Measurements from ENCODE around the gene VRK3. TPM values are rescaled to one million over a fixed set of nuclear protein-coding genes. Genes with fewer than 3 reads are reported as not detected.

The VRK3 gene
- polyA plus RNA-seq, 1 of the 3 experiments (the other 2 are of a cell fraction): 30.3 TPM

DNA sequence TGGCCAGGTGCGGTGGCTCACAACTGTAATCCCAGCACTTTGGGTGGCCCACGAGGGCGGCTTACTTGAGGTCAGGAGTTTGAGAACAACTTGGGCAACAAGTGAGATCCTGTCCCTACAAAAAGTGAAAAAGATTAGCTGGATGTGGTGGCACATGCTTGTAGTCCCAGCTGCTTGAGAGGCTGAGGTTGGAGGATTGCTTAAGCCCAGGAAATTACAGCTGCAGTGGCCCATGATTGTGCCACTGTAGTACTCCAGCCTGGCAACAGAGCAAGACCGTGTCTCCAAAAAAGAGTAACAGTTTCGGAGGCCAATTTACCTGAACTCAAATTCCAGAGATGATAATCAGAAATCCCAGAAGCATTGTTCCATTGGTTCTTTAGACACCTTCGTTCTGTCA, 5.1 kb upstream of the VRK3 start:
- peaks cover 23 to 41% of the 10 kb centered on the region in 2 experiments for H3K36me3 ChIP-seq (replicated peaks in 1 of 2; ENCODE audit: control insufficient read depth in 1 of 2, insufficient read depth in 2 of 2, low read length in 1 of 2)
- H3K27me3 ChIP-seq (ENCODE audit: insufficient read depth): no peaks in the 10 kb centered on the region
- H3K4me2 ChIP-seq: no peak overlapping the region
- H4K20me1 ChIP-seq (ENCODE audit: insufficient read depth): no peaks in the 10 kb centered on the region
- H3F3A ChIP-seq (replicated peaks; ENCODE audit: insufficient read depth): no peaks in the 10 kb centered on the region
- no peak overlapping the region for H2AFZ ChIP-seq (ENCODE audit: low read depth)
- TF ChIP-seq POLR2AphosphoS5 (IDR thresholded peaks at IDR 0.05; ENCODE audit: low read depth, low read length) (no peak), FOXJ3 (CRISPR knock-in tag; IDR thresholded peaks at IDR 0.05) (no peak), GABPA (IDR thresholded peaks at IDR 0.05; ENCODE audit: low read depth) (no peak)
- ChIA-PET CTCF (interaction anchor here (1.4 kb wide), 2 partner anchors 17 to 93 kb away, joined by 5 to 7 read pairs; no protein-coding TSS in a partner anchor), POLR2A (no interaction called here)
- 100% methylated on average over 4 of the region's 6 CpGs for WGBS (ENCODE audit: low lambda C conversion rate)
- peaks cover 5% of the 10 kb centered on the region in 2 experiments; a peak in 1 of 4 replicates for H3K4me1 ChIP-seq (ENCODE audit: control insufficient read depth in 1 of 2, insufficient read depth in 2 of 2, low read depth in 1 of 2, low read length in 1 of 2)
- H3K79me2 ChIP-seq (ENCODE audit: insufficient read depth): peaks cover 80% of the 10 kb centered on the region
- H3K9ac ChIP-seq: no peak overlapping the region
- no peak for DNase-seq
- H3K27ac ChIP-seq (ENCODE audit: low read depth in 2 of 2, low read length in 1 of 2): no peak overlapping the region
- H3K4me3 ChIP-seq (ENCODE audit: low read depth in 2 of 2, low read length in 1 of 2): no peak overlapping the region
- no peaks in the 10 kb centered on the region for H3K9me2 ChIP-seq
- H3K9me3 ChIP-seq: no peaks in the 10 kb centered on the region

DNA sequence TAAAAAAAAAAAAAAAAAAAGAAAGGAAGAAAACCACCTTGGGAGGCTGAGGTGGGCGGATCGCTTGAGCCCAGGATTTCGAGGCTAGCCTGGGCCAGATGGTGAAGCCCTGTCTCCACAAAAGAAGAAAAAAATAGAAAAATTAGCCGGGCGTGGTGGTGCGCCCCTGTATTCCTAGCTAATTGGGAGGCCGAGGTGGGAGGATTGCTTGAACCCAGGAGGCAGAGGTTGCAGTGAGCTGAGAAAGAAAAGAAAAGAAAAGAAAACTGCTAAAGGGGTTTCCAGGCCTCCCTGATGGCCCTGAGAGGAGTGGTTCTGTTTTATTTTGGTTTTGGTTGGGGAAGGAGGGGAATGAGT, 1.4 kb upstream of the VRK3 start:
- Histone ChIP-seq H4K20me1 (ENCODE audit: insufficient read depth) (peaks cover 4% of the 10 kb centered on the region; the same call in 1 of the 2 replicates), H3K79me2 (ENCODE audit: insufficient read depth) (peaks cover 90% of the 10 kb centered on the region), H3F3A (replicated peaks; ENCODE audit: insufficient read depth) (no peaks in the 10 kb centered on the region), H3K9me3 (no peaks in the 10 kb centered on the region), H3K4me2 (peak overlapping the region; percentile 91), H2AFZ (ENCODE audit: low read depth) (no peak overlapping the region), H3K9me2 (no peaks in the 10 kb centered on the region), H3K27ac (ENCODE audit: low read depth in 2 of 2, low read length in 1 of 2) (no peak overlapping the region), H3K9ac (peak overlapping the region; percentile 74; the same call in 1 of the 2 replicates), H3K4me3 (ENCODE audit: low read depth in 2 of 2, low read length in 1 of 2) (peak overlapping the region; percentile 81 to 85), H3K27me3 (ENCODE audit: insufficient read depth) (no peaks in the 10 kb centered on the region), H3K36me3 (replicated peaks in 1 of 2; ENCODE audit: control insufficient read depth in 1 of 2, insufficient read depth in 2 of 2, low read length in 1 of 2) (peaks cover 12 to 16% of the 10 kb centered on the region in 2 experiments), H3K4me1 (ENCODE audit: control insufficient read depth in 1 of 2, insufficient read depth in 2 of 2, low read depth in 1 of 2, low read length in 1 of 2) (peaks cover 8 to 11% of the 10 kb centered on the region in 2 experiments; a peak in 2 of 4 replicates)
- POLR2A ChIA-PET: no interaction called here
- no peak for TF ChIP-seq NFIC (IDR thresholded peaks at IDR 0.05; ENCODE audit: borderline replicate concordance)
- CTCF ChIA-PET: interaction anchor here (1.1 kb wide), 1 partner anchor 20 kb away, joined by 3 read pairs; no protein-coding TSS in a partner anchor
- WGBS (ENCODE audit: low lambda C conversion rate): 65% methylated on average over 7 of the region's 7 CpGs
- DNase-seq: no peak

- 7% methylated on average over 45 of the region's 45 CpGs for WGBS (ENCODE audit: low lambda C conversion rate)
- Histone ChIP-seq H3K79me2 (ENCODE audit: insufficient read depth) (peaks cover 89% of the 10 kb centered on the region), H3K4me3 (ENCODE audit: low read depth in 2 of 2, low read length in 1 of 2) (peak within 1 kb of the TSS; percentile 82 to 85), H3F3A (replicated peaks; ENCODE audit: insufficient read depth) (no peaks in the 10 kb centered on the region), H3K27ac (ENCODE audit: low read depth in 2 of 2, low read length in 1 of 2) (peak within 1 kb of the TSS; percentile 89 to 91), H3K9me3 (no peaks in the 10 kb centered on the region), H3K36me3 (replicated peaks in 1 of 2; ENCODE audit: control insufficient read depth in 1 of 2, insufficient read depth in 2 of 2, low read length in 1 of 2) (peaks cover 6 to 12% of the 10 kb centered on the region in 2 experiments), H3K9me2 (no peaks in the 10 kb centered on the region), H2AFZ (ENCODE audit: low read depth) (peak within 1 kb of the TSS; percentile 90), H3K4me1 (ENCODE audit: control insufficient read depth in 1 of 2, insufficient read depth in 2 of 2, low read depth in 1 of 2, low read length in 1 of 2) (peaks cover 8 to 11% of the 10 kb centered on the region in 2 experiments; a peak in 2 of 4 replicates), H4K20me1 (ENCODE audit: insufficient read depth) (peaks cover 4% of the 10 kb centered on the region; the same call in 1 of the 2 replicates), H3K4me2 (peak within 1 kb of the TSS; percentile 91), H3K9ac (peak within 1 kb of the TSS; percentile 86), H3K27me3 (ENCODE audit: insufficient read depth) (no peaks in the 10 kb centered on the region)
- peak; percentile 86 for DNase-seq
- POLR2A ChIA-PET: interaction anchor here (0.5 kb wide), 1 partner anchor 20 kb away, joined by 3 read pairs; no protein-coding TSS in a partner anchor
- CTCF ChIA-PET: interaction anchor here (1.0 to 1.5 kb wide), 3 partner anchors 21 to 88 kb away, joined by 3 to 4 read pairs (median 3); no protein-coding TSS in a partner anchor
- TF ChIP-seq TAF1 (IDR thresholded peaks at IDR 0.05; ENCODE audit: borderline replicate concordance, low read depth, low read length): peak; percentile 44; the same call in 1 of the 2 replicates
- no peak for TF ChIP-seq SMC3 (IDR thresholded peaks at IDR 0.05; ENCODE audit: low read depth, low read length)
- TF ChIP-seq, protein P1, sequence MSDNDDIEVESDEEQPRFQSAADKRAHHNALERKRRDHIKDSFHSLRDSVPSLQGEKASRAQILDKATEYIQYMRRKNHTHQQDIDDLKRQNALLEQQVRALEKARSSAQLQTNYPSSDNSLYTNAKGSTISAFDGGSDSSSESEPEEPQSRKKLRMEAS (IDR thresholded peaks at IDR 0.05; ENCODE audit: low read depth): peak; percentile 100
- TF ChIP-seq ELF1 (IDR thresholded peaks at IDR 0.05): peak; percentile 87
- TF ChIP-seq, protein P2, sequence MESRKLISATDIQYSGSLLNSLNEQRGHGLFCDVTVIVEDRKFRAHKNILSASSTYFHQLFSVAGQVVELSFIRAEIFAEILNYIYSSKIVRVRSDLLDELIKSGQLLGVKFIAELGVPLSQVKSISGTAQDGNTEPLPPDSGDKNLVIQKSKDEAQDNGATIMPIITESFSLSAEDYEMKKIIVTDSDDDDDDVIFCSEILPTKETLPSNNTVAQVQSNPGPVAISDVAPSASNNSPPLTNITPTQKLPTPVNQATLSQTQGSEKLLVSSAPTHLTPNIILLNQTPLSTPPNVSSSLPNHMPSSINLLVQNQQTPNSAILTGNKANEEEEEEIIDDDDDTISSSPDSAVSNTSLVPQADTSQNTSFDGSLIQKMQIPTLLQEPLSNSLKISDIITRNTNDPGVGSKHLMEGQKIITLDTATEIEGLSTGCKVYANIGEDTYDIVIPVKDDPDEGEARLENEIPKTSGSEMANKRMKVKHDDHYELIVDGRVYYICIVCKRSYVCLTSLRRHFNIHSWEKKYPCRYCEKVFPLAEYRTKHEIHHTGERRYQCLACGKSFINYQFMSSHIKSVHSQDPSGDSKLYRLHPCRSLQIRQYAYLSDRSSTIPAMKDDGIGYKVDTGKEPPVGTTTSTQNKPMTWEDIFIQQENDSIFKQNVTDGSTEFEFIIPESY (IDR thresholded peaks at IDR 0.05; ENCODE audit: borderline replicate concordance, low read depth): 0 out of 2 replicates have a peak, but pooled peaks have one; percentile 52
- TF ChIP-seq TEAD4 (IDR thresholded peaks at IDR 0.05; ENCODE audit: borderline replicate concordance, insufficient read depth): no peak
- no peak for TF ChIP-seq FOXJ3 (CRISPR knock-in tag; IDR thresholded peaks at IDR 0.05)
- TF ChIP-seq MXI1 (IDR thresholded peaks at IDR 0.05; ENCODE audit: low read depth, low read length): peak; percentile 98
- TF ChIP-seq USF1 (IDR thresholded peaks at IDR 0.05; ENCODE audit: borderline replicate concordance, low read depth): no peak
- TF ChIP-seq USF2 (IDR thresholded peaks at IDR 0.05; ENCODE audit: borderline replicate concordance, low read depth, low read length): no peak
- TF ChIP-seq MEF2A (IDR thresholded peaks at IDR 0.05; ENCODE audit: borderline replicate concordance, low read depth): no peak
- peak; percentile 76 for TF ChIP-seq GABPA (IDR thresholded peaks at IDR 0.05; ENCODE audit: low read depth)
- no peak for TF ChIP-seq EP300 (IDR thresholded peaks at IDR 0.05; ENCODE audit: borderline replicate concordance in 1 of 2, low read depth in 1 of 2, low read length in 1 of 2)
- peak; percentile 95 for TF ChIP-seq SIN3A (IDR thresholded peaks at IDR 0.05; ENCODE audit: borderline replicate concordance, low read depth, low read length)
- TF ChIP-seq POLR2AphosphoS5 (IDR thresholded peaks at IDR 0.05; ENCODE audit: low read depth, low read length): peak; percentile 83
Observed at GRCh38 chr19:50025794-50026549, 800 bp upstream of the VRK3 start, which contains the start of gene ZNF473. ZNF473 (plus strand) TSS chr19:50026005; CDS start chr19:50031083, 5,078 bp downstream.

Data from SK-N-SH (cell line).